GM13976 (cell line): Measurements from ENCODE around the gene RASGEF1C.

Experiments used
- DNase-seq: peaks from one replicate; pipeline ENCODE4 v3.0.0; 2012; ENCODE audit warnings: low spot score
- CTCF ChIP-seq: IDR thresholded peaks from 2 replicates; pipeline ENCODE4 v1.5.1; 2012; ENCODE audit warnings: borderline replicate concordance, mild to moderate bottlenecking; ENCODE audit not compliant: insufficient read depth; ENCODE audit errors: extremely low read depth, missing control alignments, control extremely low read depth
- in situ Hi-C: fragments of 300-500 bp; cut with MboI; formaldehyde crosslinking; loops from one replicate; pipeline ENCODE4 v1.12.0; 2022; ENCODE audit warnings: low sequenced_read_pairs, mixed read lengths, inconsistent platforms; ENCODE audit not compliant: unreplicated experiment

Gene RASGEF1C

DNA sequence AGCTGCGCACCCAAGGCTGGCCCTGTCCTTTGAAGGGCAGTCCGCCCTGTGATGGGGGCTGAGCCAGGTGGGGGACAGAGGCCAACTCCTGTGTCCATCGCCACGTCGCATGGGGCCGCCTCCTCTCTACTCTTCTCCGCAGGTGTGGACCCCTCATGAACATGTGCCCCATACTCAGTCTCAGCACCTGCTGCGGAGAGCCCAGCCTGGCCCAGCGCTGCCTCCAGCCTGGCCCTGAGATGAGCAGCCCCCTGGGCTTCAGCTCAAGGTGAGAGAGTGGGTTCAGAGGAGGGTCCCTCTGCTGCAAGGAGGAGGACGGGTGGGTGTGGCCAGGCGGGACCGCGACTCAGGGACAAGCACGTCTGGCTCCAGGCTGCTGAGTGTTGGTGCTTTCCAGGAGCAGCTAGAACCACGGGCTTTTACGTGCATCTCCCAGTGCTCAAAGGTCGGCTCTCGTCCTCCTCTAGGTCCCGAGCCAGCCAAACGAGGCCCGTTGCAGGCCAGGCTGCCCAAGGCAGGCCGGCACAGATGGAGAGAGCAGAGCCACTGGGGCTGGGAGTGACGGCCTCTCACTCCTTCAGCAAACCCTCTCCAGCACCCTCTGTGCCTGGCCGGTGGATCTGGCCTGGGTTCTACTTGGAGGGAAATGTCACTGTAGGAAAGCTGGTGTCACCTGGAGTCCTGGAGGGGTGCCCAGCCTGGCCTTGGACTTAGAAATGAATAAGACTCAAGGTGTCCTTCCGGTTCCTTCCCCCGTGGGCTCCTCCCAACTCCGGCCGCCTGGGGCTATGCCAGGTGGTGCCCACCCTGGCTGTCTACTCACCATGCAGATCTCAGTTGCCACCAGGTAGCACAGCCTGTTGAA lies 88.5 kb downstream of the RASGEF1C start:
- TF ChIP-seq CTCF: no peak
- no peak for DNase-seq
- in situ Hi-C loops: no loop called here

DNA sequence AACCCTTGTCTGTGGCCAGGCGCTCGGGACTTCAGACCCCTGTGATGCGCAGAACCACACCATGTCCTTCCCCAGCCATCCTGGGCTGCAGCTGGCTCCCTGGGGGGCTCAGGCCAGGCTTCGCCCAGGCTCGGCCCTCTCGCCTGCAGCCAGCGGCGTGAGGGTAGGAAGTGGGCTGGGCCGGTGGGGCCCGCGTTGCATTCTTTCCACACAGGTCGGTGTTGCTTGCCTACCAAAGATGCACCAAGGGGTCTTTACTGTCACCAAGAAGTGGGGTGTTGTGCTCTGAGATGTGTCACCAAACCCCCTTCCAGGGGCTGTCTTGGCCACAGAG lies 89.1 kb downstream of the RASGEF1C start:
- in situ Hi-C loops: no loop called here
- DNase-seq: no peak
- no peak for TF ChIP-seq CTCF

DNA sequence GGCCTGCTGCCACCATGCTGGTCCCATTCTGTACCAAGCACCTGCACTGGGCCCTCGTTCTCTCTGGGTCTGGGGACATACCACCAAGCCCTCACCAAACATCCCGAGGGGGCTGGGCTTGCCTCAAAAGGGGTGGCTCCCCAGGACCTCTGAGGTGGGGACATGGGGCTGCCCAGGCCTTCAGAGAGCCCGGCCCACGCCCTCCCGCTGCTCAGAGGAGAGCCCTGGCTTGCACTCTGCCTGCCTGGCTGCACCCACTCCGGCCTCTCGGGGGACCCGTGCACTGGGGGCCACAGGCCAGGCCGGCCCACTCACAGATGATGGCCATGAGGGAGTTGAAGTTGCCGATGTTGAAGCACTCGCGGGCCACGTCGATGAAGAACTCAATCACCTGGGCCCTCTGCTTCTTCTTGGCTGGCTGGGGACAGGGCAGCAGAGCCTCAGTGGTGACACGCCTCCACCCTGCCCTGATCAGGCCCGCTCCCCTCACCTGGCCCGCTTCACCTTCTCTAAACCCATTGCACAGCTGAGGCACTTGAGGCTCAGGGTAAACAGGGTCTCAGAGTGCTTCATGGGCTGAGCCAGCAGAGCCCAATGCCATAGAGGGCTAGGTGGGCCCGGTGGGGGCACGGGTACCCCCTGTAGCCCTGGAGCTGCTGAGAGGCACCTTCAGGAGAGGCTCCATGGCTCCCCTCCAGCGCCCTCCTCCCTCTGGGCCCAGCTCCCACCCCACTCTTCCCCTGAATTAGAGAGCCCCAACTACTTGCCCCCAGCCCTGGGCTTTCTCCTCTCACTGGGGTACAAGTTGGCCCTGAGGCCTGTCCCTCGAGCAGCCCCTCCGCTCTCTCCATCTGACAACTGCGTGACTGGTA lies 89.7 kb downstream of the RASGEF1C start:
- in situ Hi-C loops: no loop called here
- TF ChIP-seq CTCF: no peak
- DNase-seq: no peak

- in situ Hi-C loops: no loop called here
- DNase-seq: no peak
- no peak for TF ChIP-seq CTCF
These were observed 90.6 kb downstream of the RASGEF1C start for GRCh38 chr5:180118391-180118791.

DNA sequence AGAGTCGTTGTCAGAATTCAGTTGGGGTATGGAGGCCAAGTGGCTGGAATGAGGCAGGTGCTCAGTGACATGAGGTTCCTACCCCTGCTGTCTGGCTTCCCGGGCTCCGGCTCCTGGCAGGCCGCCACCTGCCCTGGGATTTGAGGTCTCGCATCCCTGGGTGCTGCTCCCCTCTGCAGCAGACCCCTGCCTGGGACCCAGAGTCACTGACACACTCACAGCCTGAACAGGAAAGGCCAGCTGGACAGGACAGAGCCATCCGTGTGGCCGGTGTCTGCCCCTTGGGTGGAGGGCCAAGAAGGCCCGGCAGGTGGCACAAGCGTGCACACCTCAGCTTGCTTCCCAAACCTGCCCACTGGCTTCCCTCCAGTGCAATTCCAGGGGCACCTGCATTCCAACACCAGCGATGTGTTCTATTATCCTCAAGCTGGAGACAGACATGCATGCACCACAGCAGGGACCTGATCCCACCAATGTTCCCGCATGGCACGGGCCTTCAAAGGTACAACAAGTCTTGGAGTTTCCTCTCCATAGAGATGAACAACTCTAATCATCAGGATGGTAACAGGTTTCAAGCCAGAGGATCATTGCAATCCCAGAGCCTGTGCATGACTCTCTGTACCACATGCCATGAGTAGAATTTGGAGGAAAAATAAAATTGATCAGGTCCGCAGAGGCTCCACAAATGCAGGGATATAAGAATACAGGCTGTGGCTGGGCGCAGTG lies 91.8 kb downstream of the RASGEF1C start:
- DNase-seq: no peak
- in situ Hi-C loops: no loop called here
- no peak for TF ChIP-seq CTCF

- DNase-seq: no peak
- in situ Hi-C loops: no loop called here
These were observed 92.7 kb downstream of the RASGEF1C start for GRCh38 chr5:180116077-180116999.

More at GRCh38 chr5:180116077-180116999, 92.7 kb downstream of the RASGEF1C start:
- TF ChIP-seq CTCF: no peak
